ENCODE data around the gene LRTM1.
A peak's percentile ranks its signal among the peaks of the same experiment; 100 is the strongest.

DNA sequence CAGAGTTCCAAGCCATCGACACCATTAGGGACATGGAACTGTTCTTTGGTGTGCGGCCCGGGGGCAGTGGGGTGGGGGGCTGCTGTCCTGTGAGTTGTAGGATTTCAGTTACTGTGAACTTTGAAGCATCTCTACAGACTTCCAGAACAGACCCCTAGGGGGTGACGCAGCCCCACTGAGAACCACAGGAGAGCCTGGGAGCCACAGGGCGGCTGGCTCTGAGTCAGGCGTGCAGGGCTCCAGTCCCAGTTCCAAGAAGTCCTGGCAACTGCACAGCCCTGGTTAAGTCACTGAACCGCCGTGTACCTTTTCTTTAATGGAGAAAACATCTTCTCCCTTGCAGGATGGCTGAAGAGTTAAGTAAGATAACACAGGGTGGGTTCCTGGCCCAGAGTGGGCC is 23.5 kb upstream of the LRTM1 start:
- TF ChIP-seq, protein P1, sequence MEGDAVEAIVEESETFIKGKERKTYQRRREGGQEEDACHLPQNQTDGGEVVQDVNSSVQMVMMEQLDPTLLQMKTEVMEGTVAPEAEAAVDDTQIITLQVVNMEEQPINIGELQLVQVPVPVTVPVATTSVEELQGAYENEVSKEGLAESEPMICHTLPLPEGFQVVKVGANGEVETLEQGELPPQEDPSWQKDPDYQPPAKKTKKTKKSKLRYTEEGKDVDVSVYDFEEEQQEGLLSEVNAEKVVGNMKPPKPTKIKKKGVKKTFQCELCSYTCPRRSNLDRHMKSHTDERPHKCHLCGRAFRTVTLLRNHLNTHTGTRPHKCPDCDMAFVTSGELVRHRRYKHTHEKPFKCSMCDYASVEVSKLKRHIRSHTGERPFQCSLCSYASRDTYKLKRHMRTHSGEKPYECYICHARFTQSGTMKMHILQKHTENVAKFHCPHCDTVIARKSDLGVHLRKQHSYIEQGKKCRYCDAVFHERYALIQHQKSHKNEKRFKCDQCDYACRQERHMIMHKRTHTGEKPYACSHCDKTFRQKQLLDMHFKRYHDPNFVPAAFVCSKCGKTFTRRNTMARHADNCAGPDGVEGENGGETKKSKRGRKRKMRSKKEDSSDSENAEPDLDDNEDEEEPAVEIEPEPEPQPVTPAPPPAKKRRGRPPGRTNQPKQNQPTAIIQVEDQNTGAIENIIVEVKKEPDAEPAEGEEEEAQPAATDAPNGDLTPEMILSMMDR (IDR thresholded peaks at IDR 0.05) = peak; percentile 26 to 53 (median 34)
- TF ChIP-seq POLR2A (IDR thresholded peaks at IDR 0.05) = no peak

All from testis (tissue), 2 donors.